T-helper 1 cell treated with Interleukin-12 subunit alpha and Interleukin-12 subunit beta and Interleukin-4 antibody, amounts not matched to agents 30 μg/mL and 1 μg/mL, for 36 hours (primary cell): ENCODE results near the gene CDK6.

Source experiments
- H3K27ac Mint-ChIP-seq: one replicate; pipeline ENCODE4 v1.8.0; 2021; ENCODE audit warnings: mild to moderate bottlenecking, mixed read lengths
- H3K27me3 Mint-ChIP-seq: one replicate; pipeline ENCODE4 v1.8.0; 2021; ENCODE audit warnings: low read depth, mixed read lengths
- H3K36me3 Mint-ChIP-seq: one replicate; pipeline ENCODE4 v1.8.0; 2021; ENCODE audit warnings: low read depth, mixed read lengths
- H3K4me1 Mint-ChIP-seq: one replicate; pipeline ENCODE4 v1.8.0; 2021; ENCODE audit warnings: low read depth, mixed read lengths
- H3K4me3 Mint-ChIP-seq: one replicate; pipeline ENCODE4 v1.8.0; 2021; ENCODE audit warnings: mild to moderate bottlenecking, moderate library complexity, mixed read lengths
- H3K9me3 Mint-ChIP-seq: one replicate; pipeline ENCODE4 v1.8.0; 2021; ENCODE audit warnings: mixed read lengths

Gene CDK6

DNA sequence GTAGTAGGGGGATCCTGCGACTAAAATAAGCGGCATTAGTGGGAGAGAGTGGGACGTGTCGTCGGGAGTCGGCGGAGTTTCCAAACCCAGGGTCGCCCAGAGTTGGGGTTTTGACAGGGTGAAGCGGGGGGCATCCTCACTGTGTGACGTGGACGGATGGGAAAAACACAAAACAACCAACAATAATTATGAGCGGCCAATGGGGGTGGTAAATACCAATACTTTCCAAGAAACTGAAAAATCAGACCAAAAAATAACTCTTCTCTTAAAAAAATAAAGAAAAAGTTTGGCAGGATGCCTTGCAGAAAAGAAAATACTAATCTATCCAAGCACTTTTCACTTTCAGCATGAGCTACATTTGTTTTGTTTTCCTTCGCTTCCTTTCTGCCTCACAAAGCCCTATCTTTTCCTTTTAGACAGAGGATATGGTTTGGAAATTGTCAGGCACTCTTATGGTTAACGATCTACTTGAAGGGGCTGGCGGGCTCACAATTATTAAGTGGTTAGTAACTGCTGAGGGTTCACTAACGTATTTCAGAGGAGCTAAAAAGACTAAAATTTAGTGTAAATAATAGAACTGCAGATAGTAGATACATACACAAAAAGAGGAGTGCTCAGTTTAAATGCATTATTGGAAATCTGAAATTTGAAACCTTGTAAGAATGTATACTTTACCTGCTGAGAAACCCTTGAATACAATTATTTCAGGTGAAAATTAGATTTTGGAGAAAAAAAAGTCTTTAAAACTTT lies 802 bp upstream of the CDK6 start:
- H3K4me1 Mint-ChIP-seq: peaks cover 19% of the 10 kb centered on the region
- H3K27ac Mint-ChIP-seq: peak overlapping the region; percentile 83
- peak overlapping the region; percentile 88 for H3K4me3 Mint-ChIP-seq
- H3K36me3 Mint-ChIP-seq: peaks cover 18% of the 10 kb centered on the region
- peaks cover 36% of the 10 kb centered on the region for H3K27me3 Mint-ChIP-seq
- H3K9me3 Mint-ChIP-seq: no peaks in the 10 kb centered on the region

DNA sequence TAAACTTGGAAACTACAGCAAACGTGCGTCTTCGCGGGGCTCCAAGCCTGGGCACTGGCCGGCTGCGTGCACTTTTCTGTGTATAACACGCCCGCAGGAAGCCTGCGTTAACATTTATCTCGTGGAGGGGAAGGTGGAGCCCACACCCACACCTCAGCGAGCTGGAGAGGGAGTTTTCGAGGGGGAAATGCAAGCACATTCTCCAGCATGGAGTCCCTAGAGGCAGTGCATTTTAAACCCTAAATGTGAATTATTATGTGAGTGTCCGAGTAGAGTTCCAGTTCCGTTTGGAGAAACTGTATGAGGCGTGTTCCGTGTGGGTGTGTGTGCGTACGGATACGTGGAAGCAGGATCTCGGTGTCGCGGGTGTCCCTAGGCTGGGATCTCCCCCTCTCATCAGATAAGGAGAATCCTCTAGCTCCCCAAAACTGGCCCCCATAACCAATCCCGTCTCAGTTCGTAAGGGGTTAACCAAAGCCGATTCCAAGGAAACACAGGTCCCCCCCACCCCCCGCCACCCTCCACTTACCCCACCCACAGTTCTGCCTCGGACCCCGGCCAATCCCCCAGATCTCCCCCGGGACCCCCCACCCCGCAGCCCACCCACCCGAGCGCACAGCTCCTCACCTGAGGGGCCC lies 403 bp downstream of the CDK6 start:
- H3K4me1 Mint-ChIP-seq: peaks cover 27% of the 10 kb centered on the region
- peak overlapping the region; percentile 89 for H3K27ac Mint-ChIP-seq
- H3K36me3 Mint-ChIP-seq: peaks cover 27% of the 10 kb centered on the region
- H3K27me3 Mint-ChIP-seq: peaks cover 28% of the 10 kb centered on the region
- peak overlapping the region; percentile 91 for H3K4me3 Mint-ChIP-seq
- no peaks in the 10 kb centered on the region for H3K9me3 Mint-ChIP-seq

DNA sequence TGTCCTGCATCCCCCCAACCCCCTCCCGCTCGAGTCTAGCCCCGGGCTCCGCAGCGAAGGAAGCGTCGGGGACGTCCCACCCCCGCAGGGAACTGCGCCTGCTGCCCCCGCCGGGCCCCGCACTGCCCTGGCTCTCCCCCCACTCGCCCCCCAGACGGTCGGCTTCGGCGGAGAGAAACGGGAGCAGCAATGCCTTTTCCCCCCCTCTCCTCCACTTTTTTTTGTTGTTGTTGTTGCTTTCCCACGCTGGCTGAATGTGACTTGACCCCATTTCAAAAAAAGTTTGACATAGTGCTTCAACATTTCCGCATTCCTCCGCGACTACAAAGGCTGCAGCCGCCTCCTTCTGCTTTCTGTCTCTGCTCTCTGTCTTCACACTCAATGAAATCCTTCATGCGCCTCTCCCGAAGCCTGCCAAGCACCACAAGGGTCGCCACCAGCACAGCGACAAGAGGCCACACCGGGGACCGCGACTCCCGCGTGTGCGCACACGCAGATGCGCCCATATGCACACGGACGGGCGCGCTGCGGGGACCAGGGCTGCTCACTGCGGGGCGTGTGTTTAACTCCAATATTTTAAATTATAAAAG lies 1.0 kb downstream of the CDK6 start:
- Mint-ChIP-seq H3K27ac (peak overlapping the region; percentile 89), H3K36me3 (peaks cover 32% of the 10 kb centered on the region), H3K27me3 (peaks cover 23% of the 10 kb centered on the region), H3K4me3 (peak overlapping the region; percentile 91), H3K4me1 (peaks cover 31% of the 10 kb centered on the region), H3K9me3 (no peaks in the 10 kb centered on the region)

DNA sequence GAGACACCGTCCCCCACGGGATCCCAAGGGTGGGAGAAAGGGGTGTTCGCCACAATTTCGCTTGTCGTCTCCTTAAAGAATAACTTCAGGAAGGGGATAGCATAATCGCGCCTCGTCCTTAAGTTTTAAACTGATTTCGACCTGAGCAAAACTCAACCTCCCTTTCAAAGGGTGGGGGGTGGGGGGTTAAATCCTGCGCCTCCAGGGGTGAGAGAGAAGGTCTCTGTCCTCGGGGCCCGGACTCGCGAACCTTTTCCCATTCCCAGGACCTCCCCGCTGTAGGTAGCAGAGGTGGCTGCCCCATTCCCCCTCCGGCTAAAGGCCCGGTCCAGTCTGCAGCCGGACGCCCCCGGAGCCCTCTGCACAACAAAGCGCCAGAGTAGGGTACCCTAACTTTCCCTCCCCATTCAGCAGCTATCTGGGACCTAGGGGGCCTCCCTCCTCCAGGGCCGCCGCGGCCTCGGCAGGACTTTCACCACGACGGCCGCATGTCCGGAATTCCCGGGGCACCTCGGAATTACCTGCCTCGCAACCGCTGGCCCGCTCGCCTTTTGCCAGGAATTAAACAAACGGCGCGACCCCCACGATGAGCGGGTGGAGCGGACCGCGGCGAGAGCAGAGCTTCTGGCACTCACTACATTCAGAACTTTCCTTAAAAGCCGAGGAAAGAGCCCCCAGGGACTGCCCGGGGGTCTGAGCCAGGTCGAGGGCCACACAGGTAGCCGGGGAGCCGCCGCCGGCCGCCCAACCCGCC lies 1.7 kb downstream of the CDK6 start:
- H3K9me3 Mint-ChIP-seq: no peaks in the 10 kb centered on the region
- peak overlapping the region; percentile 98 for H3K27ac Mint-ChIP-seq
- H3K36me3 Mint-ChIP-seq: peaks cover 37% of the 10 kb centered on the region

DNA sequence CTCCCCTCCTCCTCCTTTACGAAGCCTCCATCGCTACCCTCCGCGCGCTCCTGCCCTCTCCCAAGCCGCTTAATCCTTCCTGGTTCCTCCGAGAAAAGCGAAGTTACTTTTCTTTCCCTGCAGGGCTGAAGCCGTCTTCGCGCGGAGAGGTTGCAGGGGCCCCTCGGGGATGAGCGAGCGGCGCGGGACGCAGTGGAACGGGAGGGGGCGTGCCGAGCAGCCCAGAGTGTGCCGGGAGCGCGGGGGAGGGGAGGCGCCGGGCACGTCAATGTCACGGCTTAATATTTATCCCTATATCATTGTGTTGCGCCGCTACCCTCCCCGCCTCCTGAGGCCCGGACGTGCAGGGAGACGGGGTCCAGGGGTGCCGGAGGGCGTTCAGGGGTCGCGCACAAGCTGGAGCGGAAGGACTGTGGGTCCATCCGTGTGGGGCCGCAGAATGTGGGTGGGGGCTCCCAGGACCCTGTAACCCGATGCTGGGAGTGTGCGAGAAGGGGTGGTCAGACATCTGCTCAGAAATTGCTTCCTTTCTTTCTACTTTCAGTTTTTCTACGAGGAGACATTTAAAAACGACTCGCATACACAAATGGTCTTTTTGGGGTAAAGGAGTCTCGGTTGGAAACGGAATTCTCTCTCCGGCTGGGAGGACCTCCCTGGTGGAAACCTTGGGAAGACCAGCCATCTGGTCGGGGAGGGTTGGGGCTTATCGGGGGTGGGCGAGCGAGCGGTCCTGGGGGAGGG lies 2.4 kb downstream of the CDK6 start:
- H3K27me3 Mint-ChIP-seq: peaks cover 14% of the 10 kb centered on the region
- peak overlapping the region; percentile 98 for H3K27ac Mint-ChIP-seq
- H3K4me1 Mint-ChIP-seq: peaks cover 36% of the 10 kb centered on the region
- H3K36me3 Mint-ChIP-seq: peaks cover 40% of the 10 kb centered on the region
- no peaks in the 10 kb centered on the region for H3K9me3 Mint-ChIP-seq
- peak overlapping the region; percentile 94 for H3K4me3 Mint-ChIP-seq

More for the DNA sequence above, 1.7 kb downstream of the CDK6 start:
- peaks cover 17% of the 10 kb centered on the region for H3K27me3 Mint-ChIP-seq
- peaks cover 33% of the 10 kb centered on the region for H3K4me1 Mint-ChIP-seq
- peak overlapping the region; percentile 94 for H3K4me3 Mint-ChIP-seq

DNA sequence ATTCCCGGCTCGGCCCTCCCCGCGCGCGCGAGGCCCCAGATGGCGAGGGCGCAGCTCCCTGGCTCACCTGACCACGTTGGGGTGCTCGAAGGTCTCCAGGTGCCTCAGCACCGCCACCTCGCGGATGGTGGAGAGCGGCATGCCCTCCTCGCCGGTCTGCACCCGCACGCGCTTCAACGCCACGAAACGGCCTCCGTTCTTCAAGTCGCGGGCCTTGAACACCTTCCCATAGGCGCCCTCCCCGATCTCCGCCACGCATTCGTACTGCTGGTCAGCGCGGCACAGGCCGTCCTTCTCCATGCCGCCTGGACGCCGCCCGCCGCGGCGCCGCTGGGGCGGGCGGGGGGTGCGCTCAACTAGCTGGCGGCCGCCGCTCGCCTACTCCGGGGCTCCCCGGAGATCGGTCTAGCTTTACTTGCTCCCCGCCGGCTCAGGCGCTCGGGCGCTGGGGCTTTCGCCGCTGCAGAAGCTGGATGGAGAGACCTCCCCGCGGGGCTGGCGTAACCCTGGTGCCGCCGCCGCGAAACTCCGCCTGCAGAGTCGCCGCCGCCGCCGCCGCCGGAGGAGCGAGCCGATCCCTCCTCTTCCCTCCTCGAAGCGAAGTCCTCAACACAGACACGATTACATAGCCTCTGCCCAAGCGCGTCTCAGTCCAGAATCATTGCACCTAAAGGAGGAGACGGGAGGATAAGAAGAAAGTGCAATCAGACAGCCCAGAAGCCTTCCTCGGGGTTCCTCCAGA lies 3.2 kb downstream of the CDK6 start:
- Mint-ChIP-seq H3K27me3 (peaks cover 10% of the 10 kb centered on the region), H3K4me1 (peaks cover 37% of the 10 kb centered on the region), H3K36me3 (peaks cover 41% of the 10 kb centered on the region), H3K4me3 (peak overlapping the region; percentile 94), H3K9me3 (no peaks in the 10 kb centered on the region), H3K27ac (peak overlapping the region; percentile 98)

DNA sequence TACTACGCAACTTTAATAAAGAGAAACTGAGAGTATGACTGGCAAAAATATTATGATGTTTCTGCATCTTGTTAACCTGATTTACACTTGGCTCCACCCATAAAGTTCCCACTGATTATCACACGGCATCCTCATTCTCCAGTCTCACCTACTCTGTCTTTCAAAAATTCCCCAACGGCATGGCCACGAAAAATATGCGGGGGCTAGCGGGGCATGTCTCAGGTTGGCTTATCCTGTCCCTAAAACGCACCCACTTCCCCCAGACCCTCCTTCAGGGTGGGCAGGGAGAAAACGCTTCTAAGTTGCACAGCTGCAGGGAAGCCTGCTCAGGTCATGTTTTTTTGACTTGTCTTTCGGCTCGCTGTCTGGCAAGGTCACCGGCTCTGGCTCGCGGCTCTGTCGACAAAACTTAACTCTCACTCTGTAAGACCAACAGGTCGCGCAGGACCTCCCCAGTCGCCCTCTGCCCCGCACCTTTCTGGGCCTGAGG lies 3.8 kb downstream of the CDK6 start:
- Mint-ChIP-seq H3K27ac (peak overlapping the region; percentile 94), H3K4me1 (peaks cover 39% of the 10 kb centered on the region), H3K27me3 (peaks cover 8% of the 10 kb centered on the region), H3K9me3 (no peaks in the 10 kb centered on the region), H3K36me3 (peaks cover 43% of the 10 kb centered on the region), H3K4me3 (peak overlapping the region; percentile 94)

DNA sequence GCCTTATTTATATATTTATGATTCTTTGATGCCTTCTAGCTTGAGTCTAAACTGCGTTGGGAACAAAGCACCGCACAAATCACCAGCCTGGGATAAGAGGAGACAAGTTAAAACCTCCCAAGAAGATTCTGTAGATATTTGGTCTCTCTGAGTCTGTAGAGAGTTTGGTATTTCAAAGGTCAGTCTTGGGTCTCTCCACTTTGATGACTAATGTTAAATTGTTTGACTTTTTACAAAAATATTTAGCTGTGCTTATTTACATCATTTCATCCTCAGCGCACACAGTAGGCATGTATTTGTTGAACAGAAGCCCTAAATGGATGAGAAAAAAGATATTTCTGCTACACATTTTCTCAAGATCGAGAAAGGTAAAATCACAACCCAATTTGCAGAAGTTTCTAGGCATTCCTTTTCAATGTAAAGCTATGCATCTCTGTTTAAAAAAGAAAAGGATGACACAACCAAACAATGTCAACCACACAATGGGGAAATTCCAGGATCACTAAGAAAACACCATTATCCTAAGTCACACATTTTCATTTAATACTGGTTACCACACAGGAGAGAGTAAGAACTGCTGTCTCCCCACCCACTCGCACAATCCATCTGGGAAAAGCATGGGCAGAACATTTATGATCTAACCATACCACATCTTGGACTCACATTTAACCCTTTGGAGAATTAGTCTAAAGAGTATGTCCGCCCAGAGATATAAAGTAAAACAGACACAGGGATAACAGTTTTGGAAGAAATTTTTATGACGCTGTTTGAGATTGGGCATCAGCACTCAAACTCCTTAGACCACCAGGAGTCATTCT lies 4.4 kb downstream of the CDK6 start:
- peaks cover 46% of the 10 kb centered on the region for H3K36me3 Mint-ChIP-seq
- H3K4me1 Mint-ChIP-seq: peaks cover 41% of the 10 kb centered on the region
- H3K27me3 Mint-ChIP-seq: peaks cover 1% of the 10 kb centered on the region
- H3K4me3 Mint-ChIP-seq: peak overlapping the region; percentile 94
- H3K9me3 Mint-ChIP-seq: no peaks in the 10 kb centered on the region
- peak overlapping the region; percentile 94 for H3K27ac Mint-ChIP-seq

DNA sequence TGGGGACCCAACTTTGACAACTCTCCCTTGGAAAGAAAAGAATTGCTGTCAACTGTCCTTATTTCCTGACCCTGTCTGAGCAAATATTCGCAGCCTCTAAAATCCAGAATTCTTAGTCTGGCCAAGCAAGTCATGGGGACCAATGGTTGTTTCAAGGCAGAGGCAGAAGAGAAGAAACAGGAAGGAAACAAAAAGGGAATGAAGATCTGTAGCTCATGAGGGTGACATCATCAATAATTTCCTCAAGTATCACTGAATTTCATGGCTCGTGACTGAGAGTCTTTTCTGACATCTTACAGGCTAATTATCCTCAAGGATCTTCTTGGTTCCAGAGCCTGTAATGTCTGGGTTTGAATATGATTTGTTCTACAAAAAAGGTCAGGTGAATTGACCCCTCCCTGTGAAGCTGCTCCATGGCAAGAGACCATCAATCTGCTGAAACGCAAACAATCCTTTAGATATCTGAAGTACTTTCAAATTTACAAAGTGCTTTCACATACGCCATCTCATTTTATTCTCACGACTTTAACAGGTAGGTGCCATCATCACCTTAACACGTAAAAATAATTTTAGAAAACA lies 5.8 kb downstream of the CDK6 start:
- Mint-ChIP-seq H3K27me3 (no peaks in the 10 kb centered on the region), H3K27ac (peak overlapping the region; percentile 94), H3K4me3 (peak overlapping the region; percentile 94), H3K9me3 (no peaks in the 10 kb centered on the region), H3K36me3 (peaks cover 47% of the 10 kb centered on the region), H3K4me1 (peaks cover 51% of the 10 kb centered on the region)

DNA sequence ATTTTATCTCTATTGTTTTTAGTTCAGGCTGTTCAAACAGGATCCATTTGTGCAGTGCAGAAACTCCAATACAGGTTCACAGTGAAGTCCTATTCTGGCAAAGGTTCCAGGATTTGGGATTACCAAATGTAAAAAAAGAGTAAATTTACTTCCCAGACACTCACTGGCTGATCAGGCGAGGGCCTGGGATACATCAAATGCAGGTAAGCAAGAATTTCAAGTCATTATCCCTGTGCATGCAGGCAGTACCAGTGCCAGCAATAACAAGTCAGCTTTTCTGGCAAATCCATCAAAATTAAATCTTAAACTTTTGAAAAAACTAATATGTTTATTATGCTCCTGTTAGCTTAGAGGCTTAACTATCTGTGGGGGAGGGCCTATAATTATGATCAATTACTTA lies 6.3 kb downstream of the CDK6 start:
- H3K4me3 Mint-ChIP-seq: peak overlapping the region; percentile 94
- H3K27me3 Mint-ChIP-seq: no peaks in the 10 kb centered on the region
- peak overlapping the region; percentile 94 for H3K27ac Mint-ChIP-seq
- H3K36me3 Mint-ChIP-seq: peaks cover 51% of the 10 kb centered on the region
- H3K9me3 Mint-ChIP-seq: no peaks in the 10 kb centered on the region
- H3K4me1 Mint-ChIP-seq: peaks cover 55% of the 10 kb centered on the region

DNA sequence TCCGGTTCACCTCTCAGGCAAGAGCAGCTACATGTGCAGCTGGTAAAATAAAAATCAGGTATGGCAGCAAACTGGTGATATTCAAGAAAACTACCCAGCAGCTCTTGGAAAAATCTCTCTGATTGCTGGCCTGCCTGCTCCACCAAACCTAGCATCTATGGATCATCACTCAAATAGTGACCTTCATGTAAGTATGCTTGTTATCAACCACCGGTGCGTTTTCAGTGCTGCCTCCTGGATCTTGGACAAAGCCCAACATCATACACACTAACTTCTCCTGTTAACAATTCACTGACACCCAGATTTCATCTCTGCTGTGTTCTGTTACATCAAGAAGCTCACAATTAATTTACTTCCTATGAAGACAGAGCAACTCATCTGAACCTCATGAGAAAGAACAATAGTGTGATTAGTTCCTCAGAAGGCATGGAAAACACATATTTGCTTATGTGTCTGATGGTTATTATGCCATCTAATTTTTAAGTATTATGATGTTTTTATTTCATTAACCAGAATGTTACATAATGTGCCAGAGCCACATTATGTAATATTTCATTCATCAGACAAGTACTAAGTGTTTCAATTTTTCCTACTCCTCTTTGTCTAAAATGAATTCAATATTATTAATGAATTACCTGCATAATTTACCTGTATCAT lies 8.8 kb downstream of the CDK6 start:
- Mint-ChIP-seq H3K27ac (peak overlapping the region; percentile 62), H3K4me3 (peak overlapping the region; percentile 43), H3K9me3 (no peaks in the 10 kb centered on the region), H3K27me3 (no peaks in the 10 kb centered on the region), H3K4me1 (peaks cover 71% of the 10 kb centered on the region), H3K36me3 (peaks cover 47% of the 10 kb centered on the region)

DNA sequence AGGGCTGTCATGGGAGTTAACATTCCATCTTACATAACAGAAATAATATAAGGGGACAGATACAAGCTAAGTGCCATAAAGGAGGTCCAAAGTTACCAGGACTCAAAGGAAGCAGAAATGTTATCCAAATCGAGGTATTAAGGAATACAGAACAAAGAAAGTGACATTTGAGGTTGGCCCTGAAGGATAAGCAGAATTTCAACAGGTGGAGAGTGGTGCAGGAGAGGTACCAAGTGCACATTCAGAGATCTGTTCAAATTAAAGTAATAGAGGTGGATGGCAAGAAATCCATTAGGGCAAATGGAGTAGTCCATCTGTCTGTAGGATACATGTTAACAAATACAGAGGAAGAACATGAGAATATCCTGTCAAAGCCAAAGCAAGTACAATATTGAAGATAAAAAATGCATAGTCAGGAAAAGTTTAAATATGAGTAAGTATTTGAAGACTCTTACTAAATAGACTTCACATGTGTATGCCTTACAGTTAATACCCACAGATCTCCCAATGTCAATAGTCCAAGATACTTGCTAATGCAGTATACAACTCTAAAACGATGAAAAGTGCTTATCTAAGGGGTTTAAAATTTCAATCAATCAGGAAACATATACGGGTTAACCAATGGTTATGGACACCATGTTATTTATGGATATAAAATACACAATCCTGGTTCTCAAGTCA lies 10.0 kb downstream of the CDK6 start:
- H3K36me3 Mint-ChIP-seq: peaks cover 37% of the 10 kb centered on the region
- no peak overlapping the region for H3K27ac Mint-ChIP-seq
- H3K4me3 Mint-ChIP-seq: no peak overlapping the region
- peaks cover 62% of the 10 kb centered on the region for H3K4me1 Mint-ChIP-seq
- no peaks in the 10 kb centered on the region for H3K9me3 Mint-ChIP-seq
- no peaks in the 10 kb centered on the region for H3K27me3 Mint-ChIP-seq
